IPS DF 4.7 (cell line): ENCODE data around the gene STAMBPL1.
"Not testable (repeated sequence)": the region's sequence is repeated elsewhere in the genome, so short reads cannot be mapped to it uniquely, and the experiment has no call there.

Experiments
- DNase-seq: peaks from one replicate; pipeline ENCODE4 v3.0.0-alpha.2; 2013; ENCODE audit warnings: low spot score; ENCODE audit errors: extremely low read depth

The STAMBPL1 gene

DNA sequence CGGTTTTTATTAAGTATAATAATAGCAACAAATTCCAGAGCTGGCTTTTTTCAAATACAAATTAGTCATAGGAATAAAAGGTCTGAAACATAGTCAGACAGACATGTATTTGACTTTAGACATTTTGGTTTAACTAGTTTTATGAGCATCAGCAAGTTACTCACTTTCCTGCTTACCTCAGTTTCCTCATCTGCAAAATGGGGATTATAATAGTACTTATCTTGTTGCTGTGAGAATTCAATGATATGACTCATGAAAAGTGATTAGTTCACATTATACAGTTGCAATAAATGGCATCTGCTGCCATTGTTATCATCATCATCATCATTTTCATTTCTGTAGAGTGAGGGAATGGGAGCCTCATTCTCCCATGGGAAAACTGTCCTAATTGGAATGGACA, 39.0 kb downstream of the STAMBPL1 start:
- DNase-seq: no peak

DNA sequence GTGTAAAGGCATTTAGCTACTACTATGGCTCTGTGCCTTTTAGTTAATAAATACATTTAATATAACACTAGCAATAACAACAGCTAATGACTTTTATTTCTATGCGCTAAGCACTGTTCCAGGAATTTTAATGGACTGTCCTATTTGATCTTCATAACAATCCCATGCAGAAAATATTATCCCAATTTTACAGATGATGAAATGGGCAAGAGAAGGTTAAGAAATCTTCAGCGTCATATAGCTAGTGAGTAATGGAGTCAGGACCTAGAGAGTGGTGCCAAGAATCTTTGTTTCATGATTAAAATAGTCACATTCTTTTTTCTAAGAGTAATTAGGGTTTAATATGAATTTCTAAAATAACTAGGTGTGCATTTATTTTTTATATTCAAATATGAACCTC, 40.2 kb downstream of the STAMBPL1 start:
- no peak for DNase-seq

DNA sequence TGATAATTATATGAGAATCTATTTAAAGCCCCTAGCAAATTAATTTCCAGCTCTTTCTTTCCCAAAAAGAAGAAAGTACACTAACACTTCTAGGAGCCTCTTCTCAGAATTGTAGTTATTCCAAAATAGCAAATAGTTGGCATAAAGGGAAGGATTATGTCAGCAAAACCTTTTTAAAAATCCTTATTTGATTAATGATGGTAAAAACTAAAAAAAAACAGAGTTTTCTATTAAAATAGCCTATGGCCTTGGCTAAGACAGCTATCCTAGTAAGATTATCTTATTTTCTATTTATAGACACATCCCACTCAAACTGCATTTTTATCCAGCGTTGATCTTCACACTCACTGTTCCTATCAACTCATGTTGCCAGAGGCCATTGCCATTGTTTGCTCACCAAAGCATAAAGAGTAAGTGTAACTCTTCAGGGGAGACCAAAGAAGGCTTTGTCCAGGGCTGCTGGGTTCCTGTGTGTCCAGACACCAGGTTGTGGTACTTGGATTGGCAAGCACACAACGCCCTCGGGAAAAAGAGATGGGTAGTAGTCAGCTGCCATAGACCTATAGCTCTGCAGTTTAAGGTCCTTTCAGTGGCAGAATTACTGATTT, 41.0 kb downstream of the STAMBPL1 start:
- DNase-seq: no peak

DNA sequence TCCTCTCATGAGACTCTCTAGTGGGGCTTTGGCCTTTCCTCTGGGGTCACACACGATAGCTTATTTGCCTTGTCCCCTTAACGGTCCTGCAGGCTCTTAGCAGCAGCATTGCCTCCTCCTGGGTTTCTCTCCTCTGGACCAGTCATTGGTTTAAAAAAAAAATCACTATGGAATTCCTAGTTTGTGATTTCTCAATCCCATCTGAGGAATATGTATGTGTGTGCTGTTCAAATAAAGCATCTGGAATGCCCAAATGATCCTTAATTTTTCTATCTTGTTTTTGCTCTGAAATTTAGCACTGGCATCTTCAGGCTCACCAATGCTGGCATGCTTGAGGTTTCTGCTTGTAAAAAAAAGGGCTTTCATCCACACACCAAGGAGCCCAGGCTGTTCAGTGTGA, 42.0 kb downstream of the STAMBPL1 start:
- no peak for DNase-seq

DNA sequence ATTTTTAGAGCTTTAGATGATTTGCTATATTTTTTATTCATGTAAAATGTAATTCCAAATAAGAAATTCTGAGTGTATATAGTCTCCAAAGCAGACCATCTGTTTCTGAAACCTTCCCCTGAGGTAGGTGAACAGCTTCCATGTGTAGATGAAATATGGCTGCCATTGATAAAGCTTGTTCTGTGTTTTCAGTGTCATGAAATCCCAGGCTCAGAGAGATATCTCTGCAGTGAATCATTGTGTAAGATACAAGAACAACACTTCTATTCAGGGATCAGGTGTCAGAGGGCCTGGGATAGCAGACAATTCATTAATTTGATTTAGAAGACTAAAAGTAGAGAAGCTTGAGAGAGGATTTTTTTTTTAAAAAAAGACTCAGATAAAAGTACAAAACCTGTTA, 43.5 kb downstream of the STAMBPL1 start:
- no peak for DNase-seq

DNA sequence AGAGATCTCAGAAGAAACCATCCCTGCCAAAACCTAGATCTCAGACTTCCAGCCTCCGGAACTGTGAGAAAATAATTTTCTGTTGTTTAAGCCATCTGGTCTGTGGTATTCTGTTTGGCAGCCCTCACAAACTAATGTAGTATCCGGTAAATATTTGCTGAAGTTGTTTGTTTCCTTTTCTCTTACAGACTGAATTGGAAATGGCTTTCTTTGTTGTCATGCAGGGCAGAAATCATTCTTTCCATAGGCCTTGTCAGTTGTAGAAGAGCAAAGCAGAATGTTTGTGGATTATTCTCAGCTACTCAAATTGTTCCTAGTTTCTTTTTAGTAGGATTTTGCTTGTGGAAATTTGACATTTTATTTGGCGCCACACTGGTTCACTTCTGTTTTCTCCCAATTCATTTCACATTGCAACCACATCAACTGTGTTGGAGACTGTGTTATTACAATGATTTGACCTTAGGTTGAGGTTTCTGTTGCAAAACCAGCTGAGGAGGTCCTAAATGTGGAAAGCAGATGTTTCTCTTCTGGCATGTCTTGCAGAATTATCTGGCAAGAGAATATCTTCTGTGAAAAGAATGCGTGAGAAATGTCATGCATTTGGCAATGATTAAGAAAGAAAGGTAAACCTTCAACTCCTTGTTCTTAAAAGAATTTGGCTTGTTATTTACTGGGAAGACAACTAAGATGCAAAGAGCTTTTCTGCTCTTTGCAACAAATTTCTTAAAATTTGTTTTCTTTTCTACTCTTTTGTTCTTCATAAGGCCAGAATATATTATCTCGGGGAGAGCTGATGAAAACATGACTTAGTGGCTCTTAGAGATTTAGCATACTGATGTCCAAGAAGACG, 46.7 kb downstream of the STAMBPL1 start:
- no peak for DNase-seq

DNA sequence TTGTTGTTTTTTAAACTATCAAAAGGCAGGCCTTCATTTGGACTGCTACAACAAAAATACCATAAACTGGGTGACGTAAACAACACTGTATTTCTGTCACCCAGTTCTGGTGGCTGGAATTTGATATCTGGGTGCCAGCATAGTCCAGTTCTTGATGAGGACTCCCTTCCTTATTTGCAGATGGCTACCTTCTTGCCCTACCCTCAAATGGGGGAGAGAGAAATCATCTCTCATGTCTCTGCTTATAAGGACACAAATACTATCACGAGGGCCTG, 47.3 kb downstream of the STAMBPL1 start:
- no peak for DNase-seq

DNA sequence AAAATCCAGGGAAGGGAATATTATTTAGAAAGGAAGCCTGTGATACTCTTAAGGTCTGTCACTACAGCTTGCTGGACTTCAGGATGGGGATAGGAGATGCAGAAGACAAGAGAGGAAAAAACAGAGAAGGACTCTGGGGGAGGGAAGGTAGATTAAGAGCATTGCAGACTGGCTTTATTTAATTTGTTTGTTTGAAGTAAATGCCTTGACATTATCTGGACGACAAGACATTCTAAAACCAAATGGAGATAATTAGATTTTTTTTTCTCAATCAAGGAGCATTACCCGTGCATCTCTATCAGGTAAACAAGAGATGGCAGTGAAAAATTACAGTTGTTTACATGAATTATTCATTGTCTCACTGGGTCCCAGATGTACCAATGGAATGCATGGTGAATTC, 48.2 kb downstream of the STAMBPL1 start:
- no peak for DNase-seq

DNA sequence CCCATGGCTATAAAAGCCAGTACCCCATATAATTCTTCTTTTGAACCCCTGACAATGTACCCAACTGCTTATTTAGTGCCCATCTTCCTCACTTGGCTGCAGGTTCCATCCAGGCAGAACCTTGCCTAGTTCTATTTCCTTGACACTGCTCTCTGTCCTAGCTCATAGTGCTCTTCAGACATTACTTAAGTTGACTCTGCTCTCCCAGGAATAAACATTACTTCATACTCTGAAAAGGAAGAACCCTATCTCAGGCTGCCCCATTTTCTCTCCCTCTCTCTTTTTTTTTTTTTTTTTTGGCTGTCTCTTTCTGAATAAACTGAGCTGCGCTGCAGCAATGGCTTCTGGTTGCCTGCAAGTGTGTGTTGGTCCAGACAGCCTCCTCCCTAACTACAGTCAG, 51.5 kb downstream of the STAMBPL1 start:
- no peak for DNase-seq

DNA sequence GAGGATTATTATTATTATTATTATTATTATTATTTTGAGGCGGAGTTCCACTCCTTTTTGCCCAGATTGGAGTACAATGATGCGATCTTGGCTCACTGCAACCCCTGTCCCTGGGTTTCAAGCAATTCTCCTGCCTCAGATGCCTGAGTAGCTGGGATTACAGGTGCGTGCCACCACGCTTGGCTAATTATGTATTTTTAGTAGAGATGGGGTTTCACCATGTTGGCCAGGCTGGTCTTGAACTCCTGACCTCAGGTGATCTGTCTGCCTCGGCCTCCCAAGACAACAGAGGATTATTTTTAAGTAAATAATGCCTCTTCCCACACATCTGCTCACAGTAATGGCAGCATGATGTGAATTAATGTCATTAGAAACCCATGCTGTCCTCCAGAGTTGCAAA, 52.0 kb downstream of the STAMBPL1 start:
- DNase-seq: not testable (repeated sequence)

DNA sequence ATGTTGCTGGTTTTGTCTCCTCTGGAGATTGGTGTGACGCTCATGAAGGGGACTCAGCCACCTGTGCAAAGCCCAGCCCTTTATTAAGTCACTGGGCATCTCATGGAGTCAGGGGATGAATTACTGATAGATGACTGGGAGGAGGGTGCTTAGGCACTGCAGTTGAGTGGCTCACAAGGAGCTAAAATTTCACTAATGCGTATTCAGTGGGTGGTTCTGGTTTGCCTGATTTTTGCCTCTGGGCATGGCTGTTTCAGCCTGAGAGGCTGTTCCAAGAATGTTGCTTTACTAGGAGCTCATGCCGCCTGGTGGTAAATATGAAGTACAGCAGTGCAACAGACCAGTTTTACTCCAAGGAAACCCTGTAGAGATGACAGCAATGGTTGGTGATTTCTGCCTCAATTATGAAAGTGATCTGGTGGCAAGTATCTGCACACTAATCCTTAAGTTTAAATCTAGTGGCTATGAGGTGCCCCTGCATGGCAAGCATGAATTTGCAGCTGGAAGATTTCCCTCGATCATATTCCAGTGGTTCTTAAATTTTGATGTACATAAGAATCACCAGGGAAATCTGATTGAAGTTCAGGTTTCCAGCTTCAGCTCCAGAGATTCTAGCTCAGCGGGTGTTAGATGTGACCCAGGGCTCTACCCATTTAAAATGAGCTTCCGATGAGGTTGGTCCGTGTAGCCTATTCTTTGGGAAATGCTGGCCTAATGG, 52.7 kb downstream of the STAMBPL1 start:
- DNase-seq: no peak

DNA sequence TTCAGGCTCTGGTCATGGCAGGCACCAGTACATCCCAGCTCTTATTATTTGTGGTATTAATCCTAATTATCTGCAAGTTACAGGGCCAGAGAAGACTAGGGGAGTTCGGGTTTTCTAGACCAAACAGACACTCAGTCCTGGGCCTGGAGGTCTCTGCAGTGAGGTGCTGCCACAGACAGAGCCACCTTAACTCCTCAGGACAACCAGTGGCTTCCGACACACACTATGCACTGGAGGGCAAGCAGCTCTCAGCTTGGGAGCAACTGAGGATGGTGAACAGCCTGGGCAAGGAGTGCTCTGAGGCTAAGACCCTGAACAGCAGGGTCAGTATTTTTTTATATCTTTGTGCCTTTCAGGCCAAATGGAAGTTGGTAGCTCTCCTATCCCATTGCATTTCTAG, 53.5 kb downstream of the STAMBPL1 start:
- DNase-seq: no peak

DNA sequence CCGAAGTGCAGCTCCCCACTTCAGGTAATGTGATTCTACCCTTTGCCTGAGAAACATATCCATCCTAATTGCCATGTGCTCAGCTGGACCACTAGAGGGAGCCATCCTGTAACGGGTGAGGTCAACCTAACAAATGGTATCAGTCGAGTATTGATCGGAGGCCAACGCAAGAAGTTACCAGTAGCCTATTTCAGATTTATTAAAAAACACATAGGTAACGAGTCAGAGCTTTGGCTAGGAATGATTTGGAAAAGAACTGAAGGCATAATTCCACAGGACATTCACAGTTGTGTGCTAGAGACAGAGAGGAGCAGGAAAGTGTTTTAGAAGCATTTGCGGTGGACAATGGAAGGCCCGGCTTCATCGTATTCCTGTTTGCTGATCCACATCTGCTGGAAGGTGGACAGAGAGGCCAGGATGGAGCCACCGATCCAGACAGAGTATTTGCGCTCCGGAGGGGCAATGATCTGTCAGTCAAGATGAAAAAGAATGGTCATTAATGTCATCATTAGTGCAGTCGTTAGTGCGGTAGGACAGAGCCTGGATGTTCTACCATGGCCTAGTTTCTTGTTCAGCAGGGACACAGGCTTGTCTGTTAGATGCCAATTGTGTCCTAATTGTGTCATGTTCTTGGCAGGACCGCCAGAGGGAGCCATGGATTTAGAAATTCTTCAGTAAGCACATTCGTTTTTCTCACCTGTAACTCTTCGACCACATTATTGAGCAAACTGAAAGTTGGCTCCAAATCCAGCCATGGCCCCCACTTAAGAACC, 55.0 kb downstream of the STAMBPL1 start:
- DNase-seq: no peak

DNA sequence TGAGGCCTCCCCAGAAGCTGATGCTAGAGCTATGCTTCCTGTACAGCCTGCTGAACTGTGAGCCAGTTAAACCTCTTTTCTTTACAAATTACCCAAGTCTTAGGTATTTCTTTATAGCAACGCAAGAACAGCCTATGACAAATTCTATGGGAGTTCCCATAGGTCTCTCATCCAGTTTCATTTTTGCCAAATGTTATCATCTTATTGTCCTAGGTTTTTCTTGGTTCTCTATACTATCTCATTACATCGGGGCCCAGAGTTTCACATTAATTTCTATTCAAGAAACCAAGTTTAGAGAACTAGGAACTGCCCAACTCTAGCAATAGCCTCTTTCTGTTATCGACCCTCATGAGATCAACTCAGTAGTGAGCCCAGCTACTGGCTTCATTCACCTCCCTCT, 56.6 kb downstream of the STAMBPL1 start:
- DNase-seq: no peak

DNA sequence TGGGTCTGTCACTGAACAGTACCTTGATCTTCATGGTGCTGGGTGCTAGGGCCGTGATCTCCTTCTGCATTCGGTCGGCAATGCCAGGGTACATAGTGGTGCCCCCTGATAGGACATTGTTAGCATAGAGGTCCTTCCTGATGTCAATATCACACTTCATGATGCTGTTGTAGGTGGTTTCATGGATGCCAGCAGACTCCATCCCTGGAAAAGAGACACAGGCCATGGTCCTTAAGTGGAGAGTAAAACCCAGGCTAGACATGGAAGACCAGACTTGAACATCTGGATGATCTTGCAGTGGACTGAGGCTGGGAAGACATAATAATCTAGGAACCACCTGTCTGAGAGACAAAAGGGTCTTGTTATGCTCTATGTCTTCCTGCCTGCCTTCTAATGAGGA, 58.0 kb downstream of the STAMBPL1 start:
- no peak for DNase-seq

DNA sequence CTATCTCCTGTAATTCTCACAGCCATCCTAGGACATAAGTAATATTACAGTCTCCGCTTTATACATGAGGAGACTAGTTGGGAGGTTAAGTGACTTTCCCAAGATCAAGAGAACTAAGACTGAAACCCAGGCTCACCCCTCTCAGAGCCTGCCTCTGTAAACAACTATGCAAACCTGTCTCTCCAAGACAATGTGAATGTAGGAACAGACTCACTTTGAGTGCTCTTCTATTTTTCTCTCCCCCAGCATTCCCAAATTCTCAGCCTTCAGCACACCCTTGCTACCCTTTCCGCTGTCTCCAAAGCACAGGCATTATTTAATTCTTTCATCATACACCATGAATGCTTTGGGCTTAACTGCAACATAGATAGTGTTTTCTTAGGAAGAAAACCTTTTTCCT, 58.9 kb downstream of the STAMBPL1 start:
- DNase-seq: no peak

DNA sequence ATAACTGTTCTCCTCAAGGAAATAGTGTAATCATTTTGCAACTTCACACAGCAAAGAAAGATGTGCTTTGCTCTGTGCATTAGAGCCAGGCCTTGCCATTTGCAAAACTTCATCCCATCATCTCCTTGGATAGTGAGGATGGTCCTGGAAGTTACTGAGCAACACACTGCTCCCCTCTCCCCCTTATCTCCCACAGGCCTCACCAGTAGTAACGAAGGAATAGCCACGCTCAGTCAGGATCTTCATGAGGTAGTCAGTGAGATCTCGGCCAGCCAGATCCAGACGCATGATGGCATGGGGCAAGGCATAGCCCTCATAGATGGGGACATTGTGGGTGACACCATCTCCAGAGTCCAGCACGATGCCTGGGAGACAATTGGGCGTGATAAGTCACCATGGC, 61.0 kb downstream of the STAMBPL1 start:
- no peak for DNase-seq

DNA sequence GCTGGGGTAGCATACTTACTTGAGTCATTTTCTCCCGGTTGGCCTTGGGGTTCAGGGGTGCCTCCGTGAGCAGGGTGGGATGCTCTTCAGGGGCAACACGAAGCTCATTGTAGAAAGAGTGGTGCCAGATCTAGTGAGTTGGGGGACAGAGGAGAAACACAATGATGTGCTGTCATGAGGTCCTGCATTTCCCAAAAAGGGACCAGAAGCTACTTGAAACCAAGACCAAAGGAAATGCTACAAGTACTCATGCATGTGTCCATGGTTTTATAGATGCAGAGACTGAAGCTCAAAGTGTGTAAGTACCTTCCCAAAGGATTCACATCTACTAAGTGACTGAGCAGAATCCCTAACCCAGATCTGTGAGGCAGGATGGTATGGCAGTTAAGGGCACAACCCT, 63.7 kb downstream of the STAMBPL1 start:
- no peak for DNase-seq

DNA sequence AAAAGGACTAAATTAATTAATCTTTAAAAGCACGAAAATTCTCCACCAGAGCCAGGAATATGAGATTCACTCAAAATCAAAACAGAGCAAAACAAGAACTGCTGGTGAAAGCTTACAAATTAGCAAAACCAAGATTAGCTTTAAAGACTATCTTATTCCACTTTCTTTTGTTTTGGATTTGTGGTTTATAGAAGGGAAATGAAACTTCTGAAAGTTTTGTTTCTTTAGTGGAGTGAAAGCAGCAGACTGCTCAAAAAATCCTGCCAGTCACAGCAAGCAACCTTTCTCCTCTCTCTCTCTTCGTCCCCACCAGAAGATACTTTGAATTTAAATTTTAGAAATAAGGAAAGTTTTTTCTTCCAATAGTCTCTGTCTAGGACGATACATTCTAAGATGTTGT, 64.8 kb downstream of the STAMBPL1 start:
- no peak for DNase-seq

DNA sequence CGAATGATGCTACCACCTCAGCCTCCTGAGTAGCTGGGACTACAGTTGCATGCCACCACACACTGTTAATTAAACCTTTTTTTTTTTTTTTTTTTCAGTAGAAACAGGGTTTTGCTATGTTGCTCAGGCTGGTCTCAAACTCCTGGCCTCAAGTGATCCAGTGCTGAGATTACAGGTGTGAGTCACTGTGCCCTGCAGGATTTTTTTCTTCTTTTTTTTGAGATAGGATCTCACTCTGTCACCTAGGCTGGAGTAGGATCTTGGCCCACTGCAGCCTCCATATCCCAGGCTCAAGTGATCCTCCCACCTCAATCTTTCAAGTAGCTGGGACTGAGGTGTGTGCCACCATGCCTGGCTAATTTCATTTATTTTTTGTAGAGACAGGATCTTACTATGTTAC, 66.2 kb downstream of the STAMBPL1 start:
- DNase-seq: no peak

DNA sequence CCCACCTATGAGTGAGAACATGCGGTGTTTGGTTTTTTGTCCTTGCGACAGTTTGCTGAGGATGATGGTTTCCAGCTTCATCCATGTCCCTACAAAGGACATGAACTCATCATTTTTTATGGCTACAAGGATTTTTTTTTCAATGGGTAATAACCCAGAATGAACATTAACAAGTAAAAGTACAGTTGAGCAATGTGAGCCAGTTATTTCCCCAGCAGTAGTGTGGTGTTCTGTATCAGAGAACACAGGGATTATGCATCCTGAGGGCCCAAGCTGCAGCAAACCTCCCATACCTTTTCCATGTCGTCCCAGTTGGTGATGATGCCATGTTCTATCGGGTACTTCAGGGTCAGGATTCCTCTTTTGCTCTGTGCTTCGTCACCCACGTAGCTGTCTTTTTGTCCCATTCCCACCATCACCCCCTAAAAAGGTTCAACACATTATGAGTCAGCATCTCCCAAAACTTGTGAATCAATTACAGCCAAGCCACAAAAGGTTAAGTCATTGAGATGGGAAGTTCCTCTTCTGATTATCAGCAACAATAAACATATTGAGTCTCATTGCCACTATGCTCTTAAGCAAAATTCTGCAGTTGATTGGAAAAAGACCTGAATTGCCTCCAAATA, 67.0 kb downstream of the STAMBPL1 start:
- DNase-seq: no peak

DNA sequence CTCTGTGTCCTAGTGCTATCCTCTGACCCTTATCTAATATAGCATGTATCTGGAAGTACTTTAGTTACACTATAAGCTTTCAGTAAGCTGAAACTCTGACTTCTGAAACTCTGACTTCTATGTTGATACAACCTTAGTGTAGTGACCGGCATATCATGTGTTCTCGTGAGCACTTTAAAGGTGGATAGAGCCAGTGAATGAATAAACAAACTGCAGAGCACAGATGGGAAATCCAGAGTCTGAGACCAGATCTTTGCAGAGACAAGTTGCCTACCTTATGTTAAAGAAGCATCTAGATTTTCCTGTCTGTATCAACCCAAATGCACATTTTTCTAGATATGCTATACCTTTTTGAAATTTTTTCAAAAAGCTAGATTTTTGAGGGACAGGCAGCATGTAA, 69.0 kb downstream of the STAMBPL1 start:
- no peak for DNase-seq
